Measurements from ENCODE around the gene ELMOD3. TPM values are rescaled to one million over a fixed set of nuclear protein-coding genes. Genes with fewer than 3 reads are reported as not detected.

Gene ELMOD3
- total RNA-seq, 4 donors from 2014 or later: 15.9 to 31.7 (median 25.0) TPM

- in situ Hi-C loops (cut with MboI; ENCODE audit: low sequenced_read_pairs in 4 of 4): no loop called here
- intact Hi-C loops (cut with DNase I; ENCODE audit: low total_unique reads): no loop called here
- peaks cover 0 to under 1% (median under 1%) of the 10 kb centered on the region in 3 donors for H3K27me3 ChIP-seq
- H3K36me3 ChIP-seq: no peaks in the 10 kb centered on the region
- peaks cover 12 to 25% of the 10 kb centered on the region in 2 donors for H3K4me1 ChIP-seq
- peak overlapping the region; percentile 64 to 91 (median 78) for H3K4me3 ChIP-seq
- ATAC-seq: peak; percentile 23 to 36
- peak in 1 of 2 donors; percentile 39 for DNase-seq
- TF ChIP-seq POLR2A (IDR thresholded peaks at IDR 0.05) (no peak), CTCF (IDR thresholded peaks at IDR 0.05 in 4 of 5, conservative IDR thresholded peaks at IDR 0.05 in 1 of 5) (no peak)
- H3K9me3 ChIP-seq: no peaks in the 10 kb centered on the region
- H3K27ac ChIP-seq: peak overlapping the region; percentile 93 to 98 (median 95)
Observed at GRCh38 chr2:85419009-85419675, 64.6 kb downstream of the ELMOD3 start.

- Histone ChIP-seq H3K36me3 (no peaks in the 10 kb centered on the region), H3K27ac (peak overlapping the region; percentile 93 to 98 (median 95)), H3K4me1 (peaks cover 12 to 25% of the 10 kb centered on the region in 2 donors), H3K4me3 (peak overlapping the region in 3 of 4 donors; percentile 2 to 19 (median 3)), H3K9me3 (no peaks in the 10 kb centered on the region), H3K27me3 (no peaks in the 10 kb centered on the region)
- ATAC-seq: peak; percentile 58 to 66
- TF ChIP-seq CTCF (IDR thresholded peaks at IDR 0.05 in 4 of 5, conservative IDR thresholded peaks at IDR 0.05 in 1 of 5) (peak; percentile 100), POLR2A (IDR thresholded peaks at IDR 0.05) (no peak)
- peak; percentile 63 to 82 for DNase-seq
- in situ Hi-C loops (cut with MboI; ENCODE audit: low sequenced_read_pairs in 4 of 4): loop anchor here (5.0 kb wide), 3 partner anchors 127 to 137 kb away; no protein-coding TSS in a partner anchor
- intact Hi-C loops (cut with DNase I; ENCODE audit: low total_unique reads): loop anchor here (1.0 kb wide), 1 partner anchor 132 kb away; no protein-coding TSS in a partner anchor
Observed at GRCh38 chr2:85420536-85421259, 66.1 kb downstream of the ELMOD3 start.

- Histone ChIP-seq H3K27ac (peak overlapping the region; percentile 93 to 98 (median 95)), H3K4me3 (no peak overlapping the region), H3K9me3 (no peaks in the 10 kb centered on the region), H3K36me3 (no peaks in the 10 kb centered on the region), H3K27me3 (no peaks in the 10 kb centered on the region), H3K4me1 (peaks cover 12 to 25% of the 10 kb centered on the region in 2 donors)
- intact Hi-C loops (cut with DNase I; ENCODE audit: low total_unique reads) (no loop called here), in situ Hi-C loops (cut with MboI; ENCODE audit: low sequenced_read_pairs in 4 of 4) (loop anchor here (5.0 kb wide), 3 partner anchors 126 to 136 kb away; no protein-coding TSS in a partner anchor)
- TF ChIP-seq POLR2A (IDR thresholded peaks at IDR 0.05) (no peak), CTCF (IDR thresholded peaks at IDR 0.05 in 4 of 5, conservative IDR thresholded peaks at IDR 0.05 in 1 of 5) (no peak)
- DNase-seq (no peak), ATAC-seq (no peak)
Observed at GRCh38 chr2:85421260-85422071, 66.9 kb downstream of the ELMOD3 start.

GRCh38 chr2:85422072-85422457 is 67.5 kb downstream of the ELMOD3 start:
- H3K27ac ChIP-seq: no peak overlapping the region
- ATAC-seq: no peak
- no peaks in the 10 kb centered on the region for H3K36me3 ChIP-seq
- intact Hi-C loops (cut with DNase I; ENCODE audit: low total_unique reads) (no loop called here), in situ Hi-C loops (cut with MboI; ENCODE audit: low sequenced_read_pairs in 4 of 4) (loop anchor here (5.0 kb wide), 3 partner anchors 125 to 135 kb away; no protein-coding TSS in a partner anchor)
- DNase-seq: no peak
- no peaks in the 10 kb centered on the region for H3K27me3 ChIP-seq
- no peaks in the 10 kb centered on the region for H3K9me3 ChIP-seq
- H3K4me1 ChIP-seq: peaks cover 12 to 25% of the 10 kb centered on the region in 2 donors
- no peak for TF ChIP-seq POLR2A (IDR thresholded peaks at IDR 0.05)
- TF ChIP-seq CTCF (IDR thresholded peaks at IDR 0.05 in 4 of 5, conservative IDR thresholded peaks at IDR 0.05 in 1 of 5): no peak
- H3K4me3 ChIP-seq: no peak overlapping the region
